ENCODE measurements around the gene AKAP17A. TPM values are rescaled to one million over a fixed set of nuclear protein-coding genes. Genes with fewer than 3 reads are reported as not detected.

The AKAP17A gene
- 25.9 to 37.5 TPM (median 36.2 TPM) in 5 replicates for total RNA-seq (2022; extraction: Qiagen RNA extraction)

GRCh38 chrX:1591102-1591862, at the start of gene AKAP17A:
Gene AKAP17A, plus strand, starts transcription at chrX:1591604. Its CDS starts 1,859 bp downstream, at chrX:1593463.

GRCh38 chrX:1614927-1615326, 23.5 kb downstream of the AKAP17A start, which contains the start of gene ASMT:
Gene ASMT, plus strand, starts transcription at chrX:1615059. Its CDS starts 141 bp downstream, at chrX:1615200.

Other genes starting within 250 kb of the AKAP17A start
- gene SLC25A6, start 199.5 kb upstream of the AKAP17A start, total RNA-seq (2022; extraction: Qiagen RNA extraction): 382 to 467 TPM (median 464 TPM) in 5 replicates
- gene ASMTL, start 138.7 kb upstream of the AKAP17A start, total RNA-seq (2022; extraction: Qiagen RNA extraction): 17.0 to 21.3 TPM (median 19.6 TPM) in 5 replicates
- 0.02 to 0.03 TPM (median 0.03 TPM) in 3 of 5 replicates, not detected in the others for gene P2RY8, start 54.4 kb upstream of the AKAP17A start, total RNA-seq (2022; extraction: Qiagen RNA extraction)
- gene ASMT, start 23.5 kb downstream of the AKAP17A start, total RNA-seq (2022; extraction: Qiagen RNA extraction): 0.16 to 0.53 TPM (median 0.45 TPM) in 4 of 5 replicates, not detected in the other

Measured in A549 treated with Mapracorat at 1 μM for 4 hours (cell line).